BJ (cell line): ENCODE data around the gene CUEDC2. TPM values are rescaled to one million over a fixed set of nuclear protein-coding genes. Genes with fewer than 3 reads are reported as not detected.

Source experiments
- CTCF ChIA-PET: fragments of 350-600 bp; formaldehyde crosslinking; extraction: SDS; loops from one replicate; lab custom pipeline; 2021; ENCODE audit warnings: antibody characterized with exemption, inconsistent platforms; lab: Yijun Ruan, JAX
- POLR2A ChIA-PET: fragments of 300-600 bp; sonication (Branson Sonifier 250); formaldehyde crosslinking; extraction: SDS; loops from one replicate; lab custom pipeline; 2021; ENCODE audit warnings: antibody characterized with exemption; lab: Charles Lee
- DNase-seq: peaks from one replicate; pipeline ENCODE4 v3.0.0-alpha.2; 2011; ENCODE audit warnings: low read depth
- H3K27me3 ChIP-seq: 2 replicates; pipeline ENCODE4 v1.6.0; 2011; ENCODE audit warnings: low read length; ENCODE audit not compliant: control insufficient read depth, insufficient read depth
- H3K36me3 ChIP-seq: 2 replicates; pipeline ENCODE4 v1.5.1; 2011; ENCODE audit warnings: low read length; ENCODE audit not compliant: control insufficient read depth, insufficient read depth
- H3K4me3 ChIP-seq: 2 replicates; pipeline ENCODE4 v1.5.1; 2011; ENCODE audit warnings: low read depth, mild to moderate bottlenecking, control low read depth, low read length
- CTCF ChIP-seq: IDR thresholded peaks from 2 replicates; pipeline ENCODE4 v1.5.1; 2011; ENCODE audit warnings: low read depth, mild to moderate bottlenecking, control low read depth, inconsistent platforms, low read length, moderate library complexity; ENCODE audit not compliant: insufficient read depth
- polyA plus RNA-seq: library from polyadenylated mRNA; depleted of rRNA; stranded (reverse); fragments of >200 nt; gene quantifications from 2 replicates; pipeline ENCODE4 v1.2.3, GENCODE V29; 2011

The CUEDC2 gene
- polyA plus RNA-seq, 1 experiment: 74.4 TPM

DNA sequence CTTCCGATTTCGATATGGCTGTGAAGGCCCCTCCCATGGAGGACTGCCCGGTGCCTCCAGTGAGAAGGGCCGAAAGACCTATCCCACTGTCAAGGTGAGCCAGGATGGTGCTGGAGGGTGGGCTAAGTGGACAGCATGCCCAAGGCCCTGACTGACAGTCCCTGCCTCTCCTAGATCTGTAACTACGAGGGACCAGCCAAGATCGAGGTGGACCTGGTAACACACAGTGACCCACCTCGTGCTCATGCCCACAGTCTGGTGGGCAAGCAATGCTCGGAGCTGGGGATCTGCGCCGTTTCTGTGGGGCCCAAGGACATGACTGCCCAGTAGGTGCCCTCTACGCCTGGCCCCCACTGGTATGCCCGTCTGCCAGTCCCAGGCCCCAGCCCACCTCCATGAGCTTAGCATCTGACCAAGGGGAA is 35.6 kb downstream of the CUEDC2 start:
- Histone ChIP-seq H3K36me3 (peaks cover 16% of the 10 kb centered on the region), H3K4me3 (no peak overlapping the region), H3K27me3 (no peaks in the 10 kb centered on the region)
- ChIA-PET CTCF (interaction anchor here (2.7 to 15.2 kb wide), 5 partner anchors 15 to 227 kb away, joined by 12 to 222 read pairs (median 38); partner anchors contain the start of gene FBXL15), POLR2A (no interaction called here)
- no peak for TF ChIP-seq CTCF
- DNase-seq: no peak

DNA sequence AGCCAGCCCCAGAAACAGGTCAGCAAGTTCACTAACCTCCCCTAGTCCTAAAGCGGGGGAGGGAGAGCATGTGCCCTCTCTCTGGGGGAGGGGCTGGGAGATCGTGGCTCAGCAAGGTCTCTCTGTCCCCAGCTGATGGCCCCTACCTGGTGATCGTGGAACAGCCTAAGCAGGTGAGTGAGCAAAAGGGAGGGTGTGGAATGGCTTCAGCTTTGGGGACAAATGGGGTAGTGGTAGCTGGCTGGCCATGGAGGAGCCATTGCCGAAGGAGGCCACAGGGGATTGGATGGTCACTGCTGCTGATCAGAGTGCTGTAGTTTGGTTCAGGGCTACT is 36.1 kb downstream of the CUEDC2 start:
- H3K27me3 ChIP-seq: no peaks in the 10 kb centered on the region
- no peak for TF ChIP-seq CTCF
- ChIA-PET POLR2A (no interaction called here), CTCF (interaction anchor here (1.0 to 15.2 kb wide), 5 partner anchors 12 to 230 kb away, joined by 3 to 222 read pairs (median 41); partner anchors contain the start of gene FBXL15)
- peaks cover 14% of the 10 kb centered on the region for H3K36me3 ChIP-seq
- peak overlapping the region; percentile 79 for H3K4me3 ChIP-seq
- DNase-seq: no peak

- TF ChIP-seq CTCF: no peak
- POLR2A ChIA-PET: interaction anchor here (0.5 to 0.7 kb wide), 3 partner anchors 26 to 188 kb away, joined by 3 to 8 read pairs (median 3); no protein-coding TSS in a partner anchor
- Histone ChIP-seq H3K27me3 (no peaks in the 10 kb centered on the region), H3K36me3 (peaks cover 14% of the 10 kb centered on the region), H3K4me3 (peak within 1 kb of the TSS; percentile 79)
- DNase-seq: no peak
- CTCF ChIA-PET: interaction anchor here (0.6 to 15.2 kb wide), 13 partner anchors 7 to 229 kb away, joined by 3 to 222 read pairs (median 14); partner anchors contain the start of genes ELOVL3 and FBXL15
Observed at GRCh38 chr10:102395400-102396316, 36.7 kb downstream of the CUEDC2 start, which contains the start of gene NFKB2. Gene NFKB2 (plus strand): TSS chr10:102395705. CDS start chr10:102395960, 255 bp downstream.

DNA sequence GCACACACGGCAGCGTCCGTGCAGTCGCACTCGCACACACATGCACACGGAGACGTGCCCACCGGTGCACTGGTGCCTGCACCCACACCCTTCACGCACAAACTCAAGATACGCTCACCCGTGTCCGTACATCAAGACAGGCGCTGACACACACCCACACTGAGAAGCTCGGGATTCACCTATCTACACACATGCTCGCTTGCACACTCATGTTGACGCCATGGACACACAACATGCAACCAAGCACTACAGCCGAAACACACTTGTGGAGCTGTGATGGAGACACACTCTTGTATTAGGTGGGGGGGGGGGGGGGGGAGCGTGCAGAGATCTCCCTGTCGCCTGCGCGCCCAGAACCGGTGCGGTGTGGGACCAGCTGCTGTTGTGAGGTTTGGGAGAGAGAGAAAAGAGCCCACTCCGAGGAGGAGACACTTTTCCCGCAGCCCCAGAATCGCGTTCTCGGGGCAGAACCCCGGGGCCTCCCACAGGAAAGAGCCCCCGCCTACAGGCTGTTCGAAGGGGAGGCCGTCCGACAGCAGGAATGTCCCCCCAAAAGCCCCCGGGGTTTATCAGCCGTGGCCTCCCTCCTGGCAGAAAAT is 37.5 kb downstream of the CUEDC2 start:
- H3K36me3 ChIP-seq: peaks cover 10% of the 10 kb centered on the region
- CTCF ChIA-PET: interaction anchor here (0.8 to 15.2 kb wide), 15 partner anchors 8 to 223 kb away, joined by 3 to 222 read pairs (median 9); partner anchors contain the start of genes ELOVL3 and FBXL15
- DNase-seq: no peak
- POLR2A ChIA-PET: interaction anchor here (0.6 kb wide), 1 partner anchor 21 kb away, joined by 3 read pairs; no protein-coding TSS in a partner anchor
- no peaks in the 10 kb centered on the region for H3K27me3 ChIP-seq
- no peak for TF ChIP-seq CTCF
- H3K4me3 ChIP-seq: peak overlapping the region; percentile 79
